ENCODE data around the gene MTRF1.

The MTRF1 gene

GRCh38 chr13:41244556-41244955, 18.8 kb downstream of the MTRF1 start:
- no peak for DNase-seq (ENCODE audit: low read depth, low spot score)
- TF ChIP-seq FOXP2 (optimal IDR thresholded peaks at IDR 0.05; ENCODE audit: control extremely low read depth, extremely low read length, insufficient read depth) (no peak), EZH2 (IDR thresholded peaks at IDR 0.05) (no peak), POLR2AphosphoS5 (IDR thresholded peaks at IDR 0.05; ENCODE audit: borderline replicate concordance, low read depth, low read length) (no peak)

GRCh38 chr13:41241626-41242025, 21.8 kb downstream of the MTRF1 start:
- no peak overlapping the region for H3K9ac ChIP-seq (ENCODE audit: insufficient read length)
- no peak for DNase-seq (ENCODE audit: low read depth, low spot score)
- TF ChIP-seq POLR2AphosphoS5 (IDR thresholded peaks at IDR 0.05; ENCODE audit: borderline replicate concordance, low read depth, low read length) (no peak), FOXP2 (optimal IDR thresholded peaks at IDR 0.05; ENCODE audit: control extremely low read depth, extremely low read length, insufficient read depth) (no peak), EZH2 (IDR thresholded peaks at IDR 0.05) (no peak)
- H3K27ac ChIP-seq: no peak overlapping the region
- H3K9me3 ChIP-seq (ENCODE audit: low read depth, low read length): no peaks in the 10 kb centered on the region
- H3K36me3 ChIP-seq (ENCODE audit: insufficient read depth, low read length): peaks cover 3% of the 10 kb centered on the region; the same call in 1 of the 2 replicates
- no peak overlapping the region for H3K4me3 ChIP-seq

More at GRCh38 chr13:41244556-41244955, 18.8 kb downstream of the MTRF1 start:
- Histone ChIP-seq H3K4me3 (no peak overlapping the region), H3K9ac (ENCODE audit: insufficient read length) (no peak overlapping the region), H3K27ac (no peak overlapping the region; the same call in 1 of the 2 replicates), H3K9me3 (ENCODE audit: low read depth, low read length) (no peaks in the 10 kb centered on the region), H3K36me3 (ENCODE audit: insufficient read depth, low read length) (peaks cover 6% of the 10 kb centered on the region; the same call in 1 of the 2 replicates)

- no peak overlapping the region for H3K27ac ChIP-seq
- H3K9ac ChIP-seq (ENCODE audit: insufficient read length): no peak overlapping the region
- no peaks in the 10 kb centered on the region for H3K9me3 ChIP-seq (ENCODE audit: low read depth, low read length)
- TF ChIP-seq POLR2AphosphoS5 (IDR thresholded peaks at IDR 0.05; ENCODE audit: borderline replicate concordance, low read depth, low read length): no peak
- no peak for TF ChIP-seq EZH2 (IDR thresholded peaks at IDR 0.05)
- no peak for TF ChIP-seq FOXP2 (optimal IDR thresholded peaks at IDR 0.05; ENCODE audit: control extremely low read depth, extremely low read length, insufficient read depth)
- H3K4me3 ChIP-seq: no peak overlapping the region
- peaks cover 3% of the 10 kb centered on the region; the same call in 1 of the 2 replicates for H3K36me3 ChIP-seq (ENCODE audit: insufficient read depth, low read length)
- no peak for DNase-seq (ENCODE audit: low read depth, low spot score)
These were observed 27.0 kb downstream of the MTRF1 start for GRCh38 chr13:41236369-41236768.

GRCh38 chr13:41232578-41233480, 30.5 kb downstream of the MTRF1 start:
- H3K27ac ChIP-seq: no peak overlapping the region
- H3K9me3 ChIP-seq (ENCODE audit: low read depth, low read length): no peaks in the 10 kb centered on the region
- peaks cover 5% of the 10 kb centered on the region; the same call in 1 of the 2 replicates for H3K36me3 ChIP-seq (ENCODE audit: insufficient read depth, low read length)
- H3K4me3 ChIP-seq: no peak overlapping the region
- no peak for DNase-seq (ENCODE audit: low read depth, low spot score)
- no peak overlapping the region for H3K9ac ChIP-seq (ENCODE audit: insufficient read length)
- TF ChIP-seq POLR2AphosphoS5 (IDR thresholded peaks at IDR 0.05; ENCODE audit: borderline replicate concordance, low read depth, low read length) (no peak), FOXP2 (optimal IDR thresholded peaks at IDR 0.05; ENCODE audit: control extremely low read depth, extremely low read length, insufficient read depth) (no peak), EZH2 (IDR thresholded peaks at IDR 0.05) (no peak)

- Histone ChIP-seq H3K9me3 (ENCODE audit: low read depth, low read length) (no peaks in the 10 kb centered on the region), H3K4me3 (no peak overlapping the region), H3K9ac (ENCODE audit: insufficient read length) (no peak overlapping the region), H3K36me3 (ENCODE audit: insufficient read depth, low read length) (peaks cover 5% of the 10 kb centered on the region; the same call in 1 of the 2 replicates), H3K27ac (no peak overlapping the region)
- TF ChIP-seq EZH2 (IDR thresholded peaks at IDR 0.05): no peak
- no peak for TF ChIP-seq POLR2AphosphoS5 (IDR thresholded peaks at IDR 0.05; ENCODE audit: borderline replicate concordance, low read depth, low read length)
- no peak for TF ChIP-seq FOXP2 (optimal IDR thresholded peaks at IDR 0.05; ENCODE audit: control extremely low read depth, extremely low read length, insufficient read depth)
- DNase-seq (ENCODE audit: low read depth, low spot score): no peak
These were observed 31.6 kb downstream of the MTRF1 start for GRCh38 chr13:41231786-41232185.

GRCh38 chr13:41231025-41231677, 32.2 kb downstream of the MTRF1 start:
- H3K9me3 ChIP-seq (ENCODE audit: low read depth, low read length): no peaks in the 10 kb centered on the region
- peaks cover 5% of the 10 kb centered on the region; the same call in 1 of the 2 replicates for H3K36me3 ChIP-seq (ENCODE audit: insufficient read depth, low read length)
- DNase-seq (ENCODE audit: low read depth, low spot score): no peak
- TF ChIP-seq POLR2AphosphoS5 (IDR thresholded peaks at IDR 0.05; ENCODE audit: borderline replicate concordance, low read depth, low read length) (no peak), FOXP2 (optimal IDR thresholded peaks at IDR 0.05; ENCODE audit: control extremely low read depth, extremely low read length, insufficient read depth) (no peak), EZH2 (IDR thresholded peaks at IDR 0.05) (no peak)
- no peak overlapping the region for H3K9ac ChIP-seq (ENCODE audit: insufficient read length)
- H3K4me3 ChIP-seq: no peak overlapping the region
- H3K27ac ChIP-seq: no peak overlapping the region

- no peaks in the 10 kb centered on the region for H3K9me3 ChIP-seq (ENCODE audit: low read depth, low read length)
These were observed 34.0 kb downstream of the MTRF1 start for GRCh38 chr13:41229356-41229755.

More at GRCh38 chr13:41229356-41229755, 34.0 kb downstream of the MTRF1 start:
- no peak overlapping the region for H3K9ac ChIP-seq (ENCODE audit: insufficient read length)
- no peak overlapping the region for H3K4me3 ChIP-seq
- no peak overlapping the region for H3K27ac ChIP-seq
- peaks cover 5% of the 10 kb centered on the region; the same call in 1 of the 2 replicates for H3K36me3 ChIP-seq (ENCODE audit: insufficient read depth, low read length)
- DNase-seq (ENCODE audit: low read depth, low spot score): no peak
- TF ChIP-seq FOXP2 (optimal IDR thresholded peaks at IDR 0.05; ENCODE audit: control extremely low read depth, extremely low read length, insufficient read depth) (no peak), EZH2 (IDR thresholded peaks at IDR 0.05) (no peak), POLR2AphosphoS5 (IDR thresholded peaks at IDR 0.05; ENCODE audit: borderline replicate concordance, low read depth, low read length) (no peak)
